ENCODE results near the gene MNDA.

Gene MNDA

DNA sequence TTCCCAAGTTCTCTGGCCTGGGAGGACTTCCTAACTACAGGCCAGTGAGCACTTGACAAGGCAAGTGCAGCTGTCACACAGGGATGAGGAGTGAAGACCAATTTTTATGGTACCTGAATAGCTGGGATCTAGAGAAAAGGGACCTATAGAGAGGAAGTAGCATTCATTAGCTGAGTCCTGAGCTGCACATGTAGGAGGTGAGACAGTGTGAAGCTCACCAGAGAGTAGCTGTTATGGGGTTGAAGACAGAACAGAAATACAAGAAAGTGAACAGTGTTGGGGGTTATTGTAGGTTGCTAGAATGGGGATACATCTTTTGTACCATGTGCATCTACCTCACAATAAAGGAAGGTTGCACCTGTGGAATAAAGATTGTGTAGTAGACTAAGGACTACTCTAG is 62.5 kb downstream of the MNDA start:
- no peak for DNase-seq (ENCODE audit: low read depth)
- H3K4me3 ChIP-seq (ENCODE audit: low read depth, low read length): no peak overlapping the region
- TF ChIP-seq, protein P1, sequence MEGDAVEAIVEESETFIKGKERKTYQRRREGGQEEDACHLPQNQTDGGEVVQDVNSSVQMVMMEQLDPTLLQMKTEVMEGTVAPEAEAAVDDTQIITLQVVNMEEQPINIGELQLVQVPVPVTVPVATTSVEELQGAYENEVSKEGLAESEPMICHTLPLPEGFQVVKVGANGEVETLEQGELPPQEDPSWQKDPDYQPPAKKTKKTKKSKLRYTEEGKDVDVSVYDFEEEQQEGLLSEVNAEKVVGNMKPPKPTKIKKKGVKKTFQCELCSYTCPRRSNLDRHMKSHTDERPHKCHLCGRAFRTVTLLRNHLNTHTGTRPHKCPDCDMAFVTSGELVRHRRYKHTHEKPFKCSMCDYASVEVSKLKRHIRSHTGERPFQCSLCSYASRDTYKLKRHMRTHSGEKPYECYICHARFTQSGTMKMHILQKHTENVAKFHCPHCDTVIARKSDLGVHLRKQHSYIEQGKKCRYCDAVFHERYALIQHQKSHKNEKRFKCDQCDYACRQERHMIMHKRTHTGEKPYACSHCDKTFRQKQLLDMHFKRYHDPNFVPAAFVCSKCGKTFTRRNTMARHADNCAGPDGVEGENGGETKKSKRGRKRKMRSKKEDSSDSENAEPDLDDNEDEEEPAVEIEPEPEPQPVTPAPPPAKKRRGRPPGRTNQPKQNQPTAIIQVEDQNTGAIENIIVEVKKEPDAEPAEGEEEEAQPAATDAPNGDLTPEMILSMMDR (conservative IDR thresholded peaks at IDR 0.05; ENCODE audit: low read depth, low read length): no peak

DNA sequence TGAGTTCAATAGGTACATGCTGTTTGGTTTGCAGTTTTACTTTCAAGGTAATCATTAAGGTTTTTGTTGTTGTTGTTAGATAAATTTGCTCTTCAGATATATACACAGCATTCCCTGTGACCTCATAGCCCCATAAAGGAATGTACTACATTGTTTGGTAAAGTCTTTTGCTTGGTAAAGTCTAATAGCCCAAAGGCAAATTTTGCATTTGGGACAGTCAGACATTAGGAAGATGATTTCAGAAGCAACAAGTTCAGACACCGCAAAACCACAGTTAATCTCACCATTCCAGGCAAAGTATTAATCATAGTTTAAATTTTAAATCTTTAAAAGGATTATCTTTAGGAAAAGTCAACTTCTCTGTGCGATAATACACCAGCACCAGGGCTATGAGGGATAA is 67.6 kb downstream of the MNDA start:
- TF ChIP-seq, protein P1 (conservative IDR thresholded peaks at IDR 0.05; ENCODE audit: low read depth, low read length): no peak
- H3K4me3 ChIP-seq (ENCODE audit: low read depth, low read length): no peak overlapping the region
- DNase-seq (ENCODE audit: low read depth): no peak
